K562 (cell line): Measurements from ENCODE around the gene UGP2. TPM values are rescaled to one million over a fixed set of nuclear protein-coding genes. Genes with fewer than 3 reads are reported as not detected.

Experiments used
- ATAC-seq: fragments of 200-7000 bp; cut with Tn5 transposase; 3 replicates; pipeline ENCODE4 v1.9.1; 2020; ENCODE audit warnings: moderate library complexity
- BruUV-seq: library from RNA; stranded (reverse); fragments of 400-500 nt; replicated peaks from 2 replicates; lab custom pipeline; 2021; lab: Mats Ljungman, UMichigan
- CTCF ChIA-PET: fragments of 300-600 bp; formaldehyde crosslinking; extraction: SDS; loops from one replicate; lab custom pipeline; 2021; ENCODE audit warnings: low intra/inter-chr PET ratio; lab: Yijun Ruan, JAX
- POLR2A ChIA-PET: fragments of 300-600, 350-650 bp; sonication (Branson Sonifier 250); formaldehyde crosslinking; extraction: SDS; loops from one replicate; lab custom pipeline; 2021; ENCODE audit warnings: antibody characterized with exemption, inconsistent platforms; lab: Yijun Ruan, JAX
- DNase-seq, 4 experiments: peaks; one replicate each; pipeline versions ENCODE4 v3.0.0 to v3.0.0-alpha.2; 2011 to 2018; ENCODE audit warnings: low spot score in 3 of 4, mixed read lengths in 3 of 4; ENCODE audit errors: extremely low read depth in 1 of 4
- FAIRE-seq: peaks from 2 replicates; lab custom pipeline; 2011; peaks lifted over from hg19 to GRCh38; lab: Jason Lieb, UNC
- H2AFZ ChIP-seq: 2 replicates; pipeline ENCODE4 v1.6.0; 2011; ENCODE audit warnings: low read depth, low read length, control low read depth, inconsistent platforms
- H3K27ac ChIP-seq: fragments of 200-600 bp; 3 replicates; pipeline ENCODE4 v1.8.0; 2011; ENCODE audit warnings: low read depth, mild to moderate bottlenecking, control low read depth, inconsistent platforms, low read length, moderate library complexity, mixed read lengths; ENCODE audit errors: extremely low read depth
- H3K27me3 ChIP-seq, 2 experiments: fragments of 300-600 bp in 1 of 2; 2 replicates in 1 of 2; 3 replicates in 1 of 2; pipeline versions ENCODE4 v1.6.0 to v1.8.0; 2011; ENCODE audit warnings: inconsistent platforms in 2 of 2, low read length in 2 of 2, mild to moderate bottlenecking in 1 of 2, mixed read lengths in 1 of 2, moderate library complexity in 1 of 2; ENCODE audit not compliant: control insufficient read depth in 2 of 2, insufficient read depth in 2 of 2
- H3K36me3 ChIP-seq: fragments of 300-600 bp; 3 replicates; pipeline ENCODE4 v1.8.0; 2011; ENCODE audit warnings: mild to moderate bottlenecking, low read length, inconsistent platforms; ENCODE audit not compliant: control insufficient read depth, insufficient read depth
- H3K4me1 ChIP-seq, 2 experiments: fragments of 200-600 bp in 1 of 2; replicated peaks in 1 of 2; 2 replicates in 1 of 2; 3 replicates in 1 of 2; pipeline versions ENCODE4 v1.5.1 to v1.8.0; 2011; ENCODE audit warnings: inconsistent platforms in 2 of 2, low read length in 2 of 2, mild to moderate bottlenecking in 1 of 2, mixed read lengths in 1 of 2, moderate library complexity in 1 of 2; ENCODE audit not compliant: control insufficient read depth in 2 of 2, insufficient read depth in 2 of 2
- H3K4me2 ChIP-seq: 2 replicates; pipeline ENCODE4 v1.6.1; 2011; ENCODE audit warnings: low read length, control low read depth, inconsistent platforms, mixed read lengths; ENCODE audit not compliant: insufficient read depth
- H3K4me3 ChIP-seq: fragments of 200-600 bp; sonication (generic), shearing (Covaris generic); 2 replicates; pipeline ENCODE4 v1.5.1; 2016; ENCODE audit warnings: control low read depth, inconsistent platforms
- H3K79me2 ChIP-seq: fragments of 200-600 bp; 3 replicates; pipeline ENCODE4 v1.8.0; 2011; ENCODE audit warnings: low read length, inconsistent platforms; ENCODE audit not compliant: control insufficient read depth, insufficient read depth
- H3K9ac ChIP-seq, 2 experiments: 2 replicates each; pipeline versions ENCODE4 v1.6.0 to v1.6.1; 2011; ENCODE audit warnings: low read depth in 2 of 2, low read length in 2 of 2, control low read depth in 1 of 2, inconsistent platforms in 1 of 2, mild to moderate bottlenecking in 1 of 2, mixed read lengths in 1 of 2; ENCODE audit not compliant: insufficient read depth in 1 of 2
- H3K9me1 ChIP-seq: one replicate; pipeline ENCODE4 v1.6.0; 2011; ENCODE audit warnings: inconsistent platforms, mild to moderate bottlenecking, low read length, moderate library complexity; ENCODE audit not compliant: control insufficient read depth, insufficient read depth
- H3K9me3 ChIP-seq: replicated peaks from 2 replicates; pipeline ENCODE4 v1.5.1; 2011; ENCODE audit warnings: low read depth, low read length, inconsistent platforms; ENCODE audit not compliant: control insufficient read depth, insufficient read depth
- H4K20me1 ChIP-seq: replicated peaks from 2 replicates; pipeline ENCODE4 v1.6.1; 2011; ENCODE audit warnings: low read length, inconsistent platforms, mixed read lengths; ENCODE audit not compliant: control insufficient read depth, insufficient read depth
- CTBP1 ChIP-seq: fragments of 450-650 bp; IDR thresholded peaks from 2 replicates; pipeline ENCODE4 v1.6.1; 2016; ENCODE audit warnings: borderline replicate concordance
- ESRRA ChIP-seq: fragments of 450-650 bp; IDR thresholded peaks from 2 replicates; pipeline ENCODE4 v1.6.1; 2014; ENCODE audit warnings: low read depth, mild to moderate bottlenecking, moderate library complexity, borderline replicate concordance
- ETV6 ChIP-seq, 3 experiments: fragments of 150-350 bp in 1 of 3; sonication (generic) in 1 of 3; formaldehyde crosslinking in 1 of 3; IDR thresholded peaks; 2 replicates each; pipeline versions ENCODE4 v1.6.1 to v1.8.0; 2014 to 2022; ENCODE audit warnings: borderline replicate concordance in 2 of 3, low read depth in 2 of 3, antibody characterized with exemption in 1 of 3, low read length in 1 of 3, mild to moderate bottlenecking in 1 of 3, missing genetic modification reagents in 1 of 3
- JUNB ChIP-seq: fragments of 450-650 bp; formaldehyde crosslinking; conservative IDR thresholded peaks from 2 replicates; pipeline ENCODE4 v1.4.0; 2020; ENCODE audit warnings: mild to moderate bottlenecking
- MLLT1 ChIP-seq, 2 experiments: fragments of 450-650 bp; IDR thresholded peaks; 2 replicates each; pipeline ENCODE4 v1.6.1; 2016
- NCOA6 ChIP-seq: fragments of 450-650 bp; IDR thresholded peaks from 2 replicates; pipeline ENCODE4 v1.6.1; 2017; ENCODE audit warnings: mild to moderate bottlenecking
- PHTF2 ChIP-seq: fragments of 250-450 bp; sonication (Bioruptor Pico); IDR thresholded peaks from 2 replicates; pipeline ENCODE4 v1.5.0; 2021; ENCODE audit warnings: mild to moderate bottlenecking
- PKNOX1 ChIP-seq: fragments of 450-650 bp; IDR thresholded peaks from 2 replicates; pipeline ENCODE4 v1.6.1; 2016
- SP1 ChIP-seq: sonication (generic); formaldehyde crosslinking; IDR thresholded peaks from 2 replicates; pipeline ENCODE4 v1.8.1; 2022; ENCODE audit warnings: mild to moderate bottlenecking, missing genetic modification reagents
- TAL1 ChIP-seq: fragments of 450-650 bp; IDR thresholded peaks from 2 replicates; pipeline ENCODE4 v1.6.1; 2016; ENCODE audit warnings: mild to moderate bottlenecking
- TARDBP ChIP-seq: fragments of 450-650 bp; IDR thresholded peaks from 2 replicates; pipeline ENCODE4 v1.6.1; 2016
- WHSC1 ChIP-seq: IDR thresholded peaks from one replicate; pipeline ENCODE4 v1.6.1; 2012; ENCODE audit warnings: low read length, control low read depth, inconsistent platforms
- ZNF12 ChIP-seq: sonication (generic); formaldehyde crosslinking; IDR thresholded peaks from 2 replicates; pipeline ENCODE4 v1.4.0; 2020; ENCODE audit warnings: mild to moderate bottlenecking, missing genetic modification reagents
- ZSCAN32 ChIP-seq: fragments of 450-650 bp; formaldehyde crosslinking; IDR thresholded peaks from 2 replicates; pipeline ENCODE4 v1.4.0; 2020; ENCODE audit warnings: mild to moderate bottlenecking, moderate library complexity
- ZZZ3 ChIP-seq: fragments of 450-650 bp; IDR thresholded peaks from 2 replicates; pipeline ENCODE4 v1.6.1; 2016; ENCODE audit warnings: antibody characterized with exemption, mild to moderate bottlenecking, moderate library complexity
- in situ Hi-C: fragments of 300-500 bp; cut with MboI; formaldehyde crosslinking; loops from 4 replicates; pipeline ENCODE4 v1.15.0; 2018; ENCODE audit warnings: inconsistent platforms, mixed read lengths
- intact Hi-C: fragments of 100-400 bp; cut with micrococcal nuclease; formaldehyde crosslinking; loops from 2 replicates; pipeline ENCODE4 v1.14.2; 2022
- polyA plus RNA-seq, 8 experiments: library from polyadenylated mRNA; depleted of rRNA in 4 of 8; stranded (reverse) in 5 of 8; unstranded in 3 of 8; fragments of >200 nt; fragmentation: Nextera tagmentation in 2 of 8; fragmentation: Illumina TruSeq in 1 of 8; extraction: Ambion mirVana in 2 of 8; extraction: Trizol in 1 of 8; gene quantifications; 2 replicates each; pipeline versions ENCODE4 v1.2.1 to v1.2.3, GENCODE V29; 2011 to 2014; ENCODE audit warnings: inconsistent platforms in 1 of 8, missing spikeins in 1 of 8
- total RNA-seq, 7 experiments: library from RNA; depleted of rRNA in 6 of 7; stranded (reverse); fragments of >200 nt in 6 of 7; fragmentation: Illumina TruSeq in 2 of 7; extraction: Trizol in 2 of 7; gene quantifications; 2 replicates each; pipeline versions ENCODE4 v1.2.1 to v1.2.3, GENCODE V29; 2011 to 2021; ENCODE audit warnings: low replicate concordance in 1 of 7
- TF ChIP-seq, protein P1 (sequence below), 2 experiments: fragments of 450-650 bp in 1 of 2; sonication (generic) in 1 of 2; formaldehyde crosslinking in 1 of 2; IDR thresholded peaks in 1 of 2; conservative IDR thresholded peaks in 1 of 2; 2 replicates each; pipeline versions ENCODE4 v1.6.1 to v1.8.1; 2016 to 2023; ENCODE audit warnings: mild to moderate bottlenecking in 2 of 2, moderate library complexity in 2 of 2, inconsistent platforms in 1 of 2, missing genetic modification reagents in 1 of 2
- TF ChIP-seq, protein P2 (sequence below), 2 experiments: fragments of 450-650 bp in 1 of 2; IDR thresholded peaks; 2 replicates each; pipeline ENCODE4 v1.6.1; 2011 to 2017; ENCODE audit warnings: low read depth in 2 of 2, antibody characterized with exemption in 1 of 2, borderline replicate concordance in 1 of 2, low read length in 1 of 2, mild to moderate bottlenecking in 1 of 2, mixed read lengths in 1 of 2; ENCODE audit not compliant: control insufficient read depth in 1 of 2

The UGP2 gene
- total and polyA plus RNA-seq, 9 of the 15 experiments (the other 6 are each of a cell fraction or from before 2014, with no cell fraction given) = 25.2 to 69.3 (median 58.9) TPM

DNA sequence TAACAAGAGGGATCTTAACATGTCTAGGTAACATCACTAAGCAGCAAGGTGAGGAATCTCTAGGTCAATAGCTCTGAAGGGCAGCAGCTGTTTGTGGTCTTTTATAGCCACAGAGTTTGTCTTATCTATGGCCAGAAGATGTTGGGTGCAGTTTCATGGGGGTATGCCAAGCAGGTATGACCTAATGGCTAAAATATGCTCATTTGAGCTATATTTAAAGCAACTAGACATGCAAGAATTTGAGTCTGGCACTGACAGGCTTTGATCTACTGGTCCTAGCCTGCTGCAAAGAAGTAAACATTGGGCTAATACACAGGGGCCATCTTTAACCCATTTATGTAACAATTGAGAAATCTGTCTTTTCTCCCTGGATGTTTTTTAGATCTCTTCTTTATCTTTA is 13.9 kb upstream of the UGP2 start:
- Histone ChIP-seq H3K9me3 (no peaks in the 10 kb centered on the region), H3K4me3 (no peak overlapping the region), H3K9ac (no peak overlapping the region), H3K36me3 (no peaks in the 10 kb centered on the region), H3K79me2 (no peaks in the 10 kb centered on the region), H3K27ac (no peak overlapping the region), H3K4me1 (no peaks in the 10 kb centered on the region), H3K9me1 (no peaks in the 10 kb centered on the region), H4K20me1 (no peaks in the 10 kb centered on the region), H3K27me3 (no peaks in the 10 kb centered on the region; a peak in 1 of 5 replicates), H3K4me2 (no peak overlapping the region), H2AFZ (no peak overlapping the region)
- FAIRE-seq (no peak), DNase-seq (peak in 2 of 4 experiments; percentile 21 to 43), ATAC-seq (peak; percentile 55)
- in situ Hi-C loops (no loop called here), intact Hi-C loops (no loop called here)
- ChIA-PET CTCF (no interaction called here), POLR2A (no interaction called here)
- no TSS peak for BruUV-seq
- TF ChIP-seq ZZZ3 = no peak
- TF ChIP-seq MLLT1 (IDR thresholded peaks at IDR 0.05) = peak in 1 of 2 experiments; percentile 58; a peak in 1 of 4 replicates
- no peak for TF ChIP-seq ETV6 (IDR thresholded peaks at IDR 0.05; ENCODE audit: borderline replicate concordance in 1 of 2, low read depth in 2 of 2, low read length in 1 of 2)
- no peak for TF ChIP-seq ETV6 (CRISPR knock-in tag; IDR thresholded peaks at IDR 0.05; ENCODE audit: borderline replicate concordance)
- no peak for TF ChIP-seq SP1
- TF ChIP-seq PHTF2 = no peak
- no peak for TF ChIP-seq WHSC1
- no peak for TF ChIP-seq NCOA6
- TF ChIP-seq ZSCAN32 (CRISPR knock-in tag) = no peak
- TF ChIP-seq, protein P1, sequence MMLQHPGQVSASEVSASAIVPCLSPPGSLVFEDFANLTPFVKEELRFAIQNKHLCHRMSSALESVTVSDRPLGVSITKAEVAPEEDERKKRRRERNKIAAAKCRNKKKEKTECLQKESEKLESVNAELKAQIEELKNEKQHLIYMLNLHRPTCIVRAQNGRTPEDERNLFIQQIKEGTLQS (IDR thresholded peaks at IDR 0.05) = peak; percentile 82
- TF ChIP-seq, protein P1 (CRISPR knock-in tag; conservative IDR thresholded peaks at IDR 0.05) = no peak; the same call in 1 of the 2 replicates
- TF ChIP-seq PKNOX1 = peak; percentile 38; the same call in 1 of the 2 replicates
- TF ChIP-seq, protein P2, sequence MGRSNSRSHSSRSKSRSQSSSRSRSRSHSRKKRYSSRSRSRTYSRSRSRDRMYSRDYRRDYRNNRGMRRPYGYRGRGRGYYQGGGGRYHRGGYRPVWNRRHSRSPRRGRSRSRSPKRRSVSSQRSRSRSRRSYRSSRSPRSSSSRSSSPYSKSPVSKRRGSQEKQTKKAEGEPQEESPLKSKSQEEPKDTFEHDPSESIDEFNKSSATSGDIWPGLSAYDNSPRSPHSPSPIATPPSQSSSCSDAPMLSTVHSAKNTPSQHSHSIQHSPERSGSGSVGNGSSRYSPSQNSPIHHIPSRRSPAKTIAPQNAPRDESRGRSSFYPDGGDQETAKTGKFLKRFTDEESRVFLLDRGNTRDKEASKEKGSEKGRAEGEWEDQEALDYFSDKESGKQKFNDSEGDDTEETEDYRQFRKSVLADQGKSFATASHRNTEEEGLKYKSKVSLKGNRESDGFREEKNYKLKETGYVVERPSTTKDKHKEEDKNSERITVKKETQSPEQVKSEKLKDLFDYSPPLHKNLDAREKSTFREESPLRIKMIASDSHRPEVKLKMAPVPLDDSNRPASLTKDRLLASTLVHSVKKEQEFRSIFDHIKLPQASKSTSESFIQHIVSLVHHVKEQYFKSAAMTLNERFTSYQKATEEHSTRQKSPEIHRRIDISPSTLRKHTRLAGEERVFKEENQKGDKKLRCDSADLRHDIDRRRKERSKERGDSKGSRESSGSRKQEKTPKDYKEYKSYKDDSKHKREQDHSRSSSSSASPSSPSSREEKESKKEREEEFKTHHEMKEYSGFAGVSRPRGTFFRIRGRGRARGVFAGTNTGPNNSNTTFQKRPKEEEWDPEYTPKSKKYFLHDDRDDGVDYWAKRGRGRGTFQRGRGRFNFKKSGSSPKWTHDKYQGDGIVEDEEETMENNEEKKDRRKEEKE (IDR thresholded peaks at IDR 0.05; ENCODE audit: borderline replicate concordance in 1 of 2, control insufficient read depth in 1 of 2, low read depth in 2 of 2, low read length in 1 of 2) = no peak
- no peak for TF ChIP-seq ZNF12 (CRISPR knock-in tag)
- TF ChIP-seq CTBP1 = peak; percentile 65; the same call in 1 of the 2 replicates
- peak; percentile 52 for TF ChIP-seq TAL1
- peak; percentile 29; the same call in 1 of the 2 replicates for TF ChIP-seq ESRRA
- TF ChIP-seq TARDBP = no peak
- TF ChIP-seq JUNB (CRISPR knock-in tag) = no peak
